GM12892 (cell line): ENCODE measurements around the gene CTNNA3.

ENCODE experiments used
- DNase-seq: peaks from one replicate; pipeline ENCODE4 v3.0.0; 2011; ENCODE audit not compliant: insufficient read length
- FAIRE-seq: peaks from 2 replicates; lab custom pipeline; 2011; peaks lifted over from hg19 to GRCh38; lab: Jason Lieb, UNC
- POLR2A ChIP-seq: IDR thresholded peaks from 2 replicates; pipeline ENCODE4 v1.6.1; 2011; ENCODE audit warnings: low read depth, low read length, control low read depth
- POLR2AphosphoS5 ChIP-seq: IDR thresholded peaks from 2 replicates; pipeline ENCODE4 v1.6.1; 2011; ENCODE audit warnings: low read depth, low read length, control low read depth
- TAF1 ChIP-seq: IDR thresholded peaks from 2 replicates; pipeline ENCODE4 v1.6.1; 2011; ENCODE audit warnings: low read depth, mild to moderate bottlenecking, control low read depth, low read length, borderline replicate concordance

Gene CTNNA3

DNA sequence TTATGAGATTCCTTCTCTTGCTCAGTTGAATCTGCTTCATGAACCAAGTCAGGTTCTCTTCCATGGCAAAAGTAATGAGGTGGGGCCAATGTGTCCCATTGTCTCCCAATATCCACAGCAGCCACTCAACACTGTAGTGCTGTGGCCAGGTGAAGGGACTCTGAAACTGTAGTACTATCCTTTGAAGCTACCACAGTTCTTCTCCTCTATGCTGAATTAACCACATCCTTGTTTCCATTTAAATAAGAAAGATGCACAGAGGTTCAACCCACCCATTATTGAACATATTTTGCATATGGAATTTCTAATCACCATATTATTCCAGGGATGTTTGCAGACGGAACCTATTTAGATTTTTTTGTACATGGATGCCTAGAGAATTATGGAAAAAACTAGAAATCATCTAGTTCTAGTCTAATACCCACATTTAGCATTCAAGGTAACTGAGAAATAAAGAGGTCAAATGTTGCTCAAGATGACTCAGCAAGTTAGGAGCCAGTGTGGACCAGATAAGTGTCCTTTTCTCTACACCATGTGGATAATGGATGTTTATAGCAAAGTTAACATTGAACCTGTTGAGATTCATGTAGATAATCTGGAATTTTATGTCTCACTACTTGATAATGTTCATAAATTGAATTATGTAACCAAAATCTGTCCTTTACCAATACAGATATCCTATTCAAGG is 705.7 kb downstream of the CTNNA3 start:
- TF ChIP-seq TAF1, result no peak
- no peak for TF ChIP-seq POLR2AphosphoS5
- no peak for TF ChIP-seq POLR2A
- FAIRE-seq (no peak), DNase-seq (no peak)

DNA sequence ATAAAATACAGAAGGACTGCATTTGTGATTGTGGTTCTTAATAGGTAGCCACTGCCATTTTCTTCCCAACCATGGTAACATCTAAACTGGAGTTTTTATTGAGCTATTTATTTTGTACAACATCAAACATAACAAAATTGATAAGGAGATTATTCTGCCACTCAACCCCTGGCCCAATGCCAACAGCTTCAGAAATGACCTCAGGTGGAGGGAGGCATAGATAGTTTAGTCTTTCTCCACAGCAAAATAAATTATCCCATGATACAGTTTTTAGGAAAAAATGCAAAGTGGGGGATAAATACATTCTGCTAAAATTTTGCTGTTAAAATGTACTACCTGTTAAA is 712.5 kb downstream of the CTNNA3 start:
- no peak for TF ChIP-seq POLR2A
- TF ChIP-seq TAF1, result no peak
- TF ChIP-seq POLR2AphosphoS5, result no peak
- no peak for FAIRE-seq
- no peak for DNase-seq

DNA sequence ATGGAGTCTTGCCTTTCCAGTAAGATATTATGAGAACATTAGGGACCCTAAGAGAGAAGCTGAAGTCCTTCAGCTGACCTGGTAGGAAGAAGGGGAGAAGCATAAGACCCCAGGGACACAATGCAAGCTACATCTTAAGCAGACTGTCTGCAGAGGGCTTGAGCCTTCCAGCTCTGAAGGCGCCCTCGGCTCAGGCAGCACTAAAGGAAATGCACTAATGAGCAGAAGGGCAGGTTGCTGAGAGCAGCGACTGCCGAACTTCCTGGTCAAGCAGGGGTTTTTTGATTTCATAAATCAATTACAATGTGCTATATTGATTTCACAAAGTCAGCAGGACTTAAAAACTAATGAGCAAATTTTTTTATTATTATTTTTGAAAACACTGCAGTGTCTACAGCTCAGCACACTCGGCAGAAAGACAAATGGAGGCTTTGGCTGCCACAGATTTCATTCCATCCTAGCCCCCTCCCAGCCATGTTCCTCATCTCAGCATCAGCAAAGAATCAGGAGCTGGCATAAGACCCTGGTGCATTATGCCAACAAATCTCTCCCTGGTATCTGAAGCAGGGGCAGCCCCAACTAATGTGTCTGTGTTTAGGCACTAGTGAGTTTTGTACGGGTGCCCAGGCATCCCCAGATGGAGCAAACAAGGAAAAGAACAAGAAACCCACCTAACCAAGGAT is 713.1 kb downstream of the CTNNA3 start:
- no peak for DNase-seq
- TF ChIP-seq POLR2A, result no peak
- TF ChIP-seq TAF1, result no peak
- TF ChIP-seq POLR2AphosphoS5, result no peak
- FAIRE-seq, result no peak

DNA sequence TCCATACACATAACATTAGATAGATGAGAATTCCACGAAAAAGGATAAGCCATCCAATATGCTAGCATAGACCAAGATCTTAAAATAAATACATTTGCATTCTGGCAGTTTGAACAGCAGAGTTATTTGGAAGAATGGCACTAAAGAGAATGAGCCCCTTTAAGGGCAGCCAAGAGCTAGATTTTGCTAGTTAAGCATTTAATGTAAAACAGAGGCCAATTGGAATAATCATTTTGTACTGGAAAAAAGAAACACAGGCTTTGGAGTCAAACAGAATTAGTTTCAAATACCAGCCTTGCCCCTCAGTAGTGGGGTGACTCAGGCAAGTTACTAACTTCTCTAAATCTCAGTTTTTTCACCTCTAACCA is 714.0 kb downstream of the CTNNA3 start:
- no peak for DNase-seq
- no peak for TF ChIP-seq TAF1
- no peak for TF ChIP-seq POLR2AphosphoS5
- TF ChIP-seq POLR2A, result no peak

DNA sequence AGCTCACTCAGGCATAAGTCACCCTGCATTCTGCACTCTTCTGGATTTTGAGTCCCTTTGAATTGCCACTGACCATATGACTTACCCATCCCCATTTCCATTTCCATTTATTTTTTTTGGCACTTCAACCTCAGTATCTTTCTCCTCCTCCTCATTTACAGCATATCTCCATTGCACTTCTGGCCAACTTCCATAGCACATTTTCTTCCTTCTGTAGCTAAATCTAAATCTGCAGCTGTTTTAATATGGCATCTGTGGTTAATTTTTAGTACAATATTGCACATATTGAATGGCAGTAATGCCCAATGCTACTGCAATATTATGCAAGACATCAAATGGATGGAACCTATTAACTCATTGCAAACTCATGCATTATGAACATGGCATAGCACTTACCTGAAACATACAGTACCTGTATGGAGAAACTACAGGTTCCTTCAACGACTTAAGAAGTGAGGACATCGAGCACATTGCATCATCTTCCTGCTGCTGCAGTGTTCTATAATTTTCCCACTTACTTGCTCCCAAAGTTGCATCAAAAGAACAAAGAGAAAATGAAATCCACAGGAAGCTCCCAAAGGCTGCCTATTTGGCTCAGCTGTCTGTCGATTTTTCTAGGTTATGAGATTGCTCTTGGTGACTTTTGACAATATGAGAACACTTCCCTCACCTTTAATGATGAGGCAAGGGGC is 714.5 kb downstream of the CTNNA3 start:
- no peak for FAIRE-seq
- TF ChIP-seq POLR2A (no peak), TAF1 (no peak), POLR2AphosphoS5 (no peak)
- no peak for DNase-seq

More for the DNA sequence above, 714.0 kb downstream of the CTNNA3 start:
- no peak for FAIRE-seq

DNA sequence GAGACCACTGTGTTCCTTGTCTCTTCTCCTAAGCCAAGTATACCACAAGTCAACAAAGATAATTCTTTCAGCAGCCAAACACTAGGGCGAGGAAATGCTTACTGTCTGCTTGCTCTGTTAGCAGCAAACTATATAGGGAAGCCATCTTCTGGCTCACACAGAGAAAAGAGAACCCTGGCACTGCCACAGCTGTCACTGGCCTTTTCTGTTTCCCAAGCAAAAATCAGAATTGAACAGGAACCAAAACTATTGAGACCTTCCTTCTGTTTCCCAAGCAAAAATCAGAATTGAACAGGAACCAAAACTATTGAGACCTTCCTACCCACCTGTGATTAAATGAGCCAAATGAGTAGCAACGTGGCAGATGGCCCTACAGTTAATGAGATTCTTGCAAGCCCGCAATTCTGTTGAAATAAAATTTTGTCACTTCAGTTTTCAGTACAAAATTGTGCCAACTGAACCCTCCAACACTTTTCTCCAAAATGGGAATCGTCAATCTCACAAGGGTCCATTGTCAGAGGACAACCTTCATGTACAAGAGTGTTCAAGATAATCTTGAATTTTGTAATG is 715.7 kb downstream of the CTNNA3 start:
- no peak for DNase-seq
- no peak for FAIRE-seq
- TF ChIP-seq TAF1 (no peak), POLR2A (no peak), POLR2AphosphoS5 (no peak)

DNA sequence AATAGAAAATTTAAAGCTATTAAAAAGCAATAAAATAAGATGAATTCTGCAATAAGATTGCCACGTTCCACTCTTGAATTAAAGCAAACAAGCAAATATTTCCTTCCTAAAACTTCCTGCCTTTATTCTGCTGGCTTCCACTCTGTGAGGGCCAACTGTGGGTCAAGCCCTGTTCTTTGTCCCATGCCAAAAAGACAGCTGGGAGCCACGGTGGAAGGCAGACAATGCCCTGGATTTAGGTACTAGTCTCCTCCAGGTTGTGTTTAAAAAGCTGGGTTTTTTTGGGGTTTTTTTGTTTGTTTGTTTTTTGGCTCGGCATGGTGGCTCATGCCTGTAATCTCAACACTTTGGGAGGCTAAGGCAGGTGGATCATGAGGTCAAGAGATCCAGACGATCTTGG is 731.0 kb downstream of the CTNNA3 start:
- FAIRE-seq (no peak), DNase-seq (no peak)
- TF ChIP-seq POLR2A (no peak), TAF1 (no peak), POLR2AphosphoS5 (no peak)

DNA sequence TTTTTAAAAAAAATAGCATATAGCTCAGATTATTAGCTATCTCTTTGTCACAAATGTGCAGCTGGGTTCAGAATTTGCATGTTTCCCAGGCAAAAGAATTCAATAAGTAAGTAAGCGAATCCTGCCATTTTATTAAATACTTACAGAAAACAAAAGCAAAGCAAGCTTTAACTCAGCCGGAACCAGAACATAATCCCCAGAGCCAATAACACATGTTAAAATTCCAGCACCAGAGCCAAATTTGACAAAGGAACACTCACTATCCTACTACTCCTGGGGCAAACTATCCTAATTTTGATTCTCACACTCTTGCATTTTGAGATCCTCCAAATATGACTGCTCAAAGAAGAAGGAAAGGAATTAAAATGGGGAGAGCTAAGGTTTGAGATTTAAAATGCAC is 737.5 kb downstream of the CTNNA3 start:
- FAIRE-seq (no peak), DNase-seq (no peak)
- TF ChIP-seq TAF1 (no peak), POLR2AphosphoS5 (no peak), POLR2A (no peak)

DNA sequence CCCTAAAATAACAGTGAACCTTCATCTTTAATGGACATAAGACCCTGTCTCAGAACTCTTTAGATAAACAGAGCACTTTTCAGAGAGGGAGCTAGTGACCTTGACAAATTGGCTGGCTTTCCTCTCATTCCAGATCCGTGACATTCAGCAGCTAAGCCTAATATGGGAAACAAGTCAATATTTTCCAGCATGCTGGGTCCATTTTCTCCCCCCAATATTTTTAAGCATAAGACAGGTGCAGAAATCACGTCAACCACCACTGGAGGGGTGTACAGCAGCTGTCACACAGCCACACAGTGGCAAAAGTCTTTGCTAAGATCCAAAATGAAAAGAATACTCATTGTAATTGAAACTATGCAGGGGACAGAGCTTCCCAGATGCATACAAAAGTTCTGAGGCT is 744.1 kb downstream of the CTNNA3 start:
- DNase-seq, result no peak
- no peak for FAIRE-seq
- TF ChIP-seq POLR2AphosphoS5 (no peak), TAF1 (no peak), POLR2A (no peak)

DNA sequence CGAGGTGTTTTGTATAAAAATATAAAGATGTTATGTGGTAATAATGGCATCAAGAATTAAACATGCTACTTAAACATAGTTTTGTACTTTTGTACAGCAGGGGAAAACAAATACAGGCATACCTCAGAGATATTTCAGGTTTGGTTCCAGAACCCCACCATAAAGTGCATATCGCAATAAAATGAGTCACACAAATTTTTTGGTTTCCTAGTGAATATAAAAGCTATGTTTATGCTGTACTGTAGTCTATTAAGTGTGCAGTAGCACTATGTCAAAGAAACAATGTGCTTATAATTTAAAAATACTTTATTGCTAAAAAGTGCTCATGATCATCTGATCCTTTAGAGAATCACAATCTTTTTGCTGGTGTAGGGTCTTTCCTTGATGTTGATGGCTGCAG is 752.4 kb downstream of the CTNNA3 start:
- DNase-seq (no peak), FAIRE-seq (no peak)
- TF ChIP-seq TAF1 (no peak), POLR2AphosphoS5 (no peak), POLR2A (no peak)

DNA sequence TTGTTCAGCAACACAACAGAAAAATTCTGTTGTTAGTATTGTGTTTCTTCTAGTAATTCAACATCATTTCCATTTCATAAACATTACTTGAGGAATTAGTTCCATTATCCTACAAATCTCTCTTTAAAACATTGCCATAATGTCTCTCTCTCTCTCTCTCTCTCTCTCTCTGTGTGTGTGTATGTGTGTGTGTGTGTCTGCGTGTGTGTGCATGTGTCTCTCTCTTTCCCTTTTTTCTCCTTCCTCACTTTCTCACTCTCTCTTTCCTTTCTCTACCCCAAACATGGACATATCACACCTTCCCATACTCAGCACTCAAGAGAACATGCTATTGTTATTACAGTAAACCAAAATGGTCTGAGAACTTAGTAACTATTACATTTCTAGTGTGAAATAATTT is 753.6 kb downstream of the CTNNA3 start:
- FAIRE-seq, result no peak
- TF ChIP-seq POLR2A (no peak), TAF1 (no peak), POLR2AphosphoS5 (no peak)
- DNase-seq, result no peak

DNA sequence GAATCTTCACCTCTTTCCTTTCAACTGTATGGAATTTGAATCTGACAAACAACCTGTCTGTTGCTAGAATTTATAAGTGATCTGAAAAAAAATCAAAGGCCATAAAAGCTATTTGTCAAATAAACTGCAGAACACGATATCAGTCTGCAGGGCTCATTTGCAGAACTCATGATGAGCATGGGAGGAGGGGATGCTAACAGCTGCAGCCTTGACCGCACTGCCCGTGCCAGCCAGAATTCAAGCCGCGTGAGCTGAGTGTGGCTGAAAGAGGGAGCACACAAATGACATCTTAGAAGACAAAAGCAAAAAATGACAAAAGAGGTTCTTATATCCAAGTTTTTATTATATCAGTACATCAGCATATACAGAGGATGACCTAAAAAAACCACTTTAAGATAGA is 754.5 kb downstream of the CTNNA3 start:
- FAIRE-seq, result no peak
- DNase-seq, result no peak

More for the DNA sequence above, 754.5 kb downstream of the CTNNA3 start:
- TF ChIP-seq POLR2A, result no peak
- no peak for TF ChIP-seq POLR2AphosphoS5
- no peak for TF ChIP-seq TAF1
